GM12872 (cell line): ENCODE data around the gene PKIG.

Source experiments
- CTCF ChIP-seq: IDR thresholded peaks from 3 replicates; pipeline ENCODE4 v1.5.1; 2011; ENCODE audit warnings: low read depth, mild to moderate bottlenecking, low read length, moderate library complexity; ENCODE audit not compliant: insufficient read depth

The PKIG gene

DNA sequence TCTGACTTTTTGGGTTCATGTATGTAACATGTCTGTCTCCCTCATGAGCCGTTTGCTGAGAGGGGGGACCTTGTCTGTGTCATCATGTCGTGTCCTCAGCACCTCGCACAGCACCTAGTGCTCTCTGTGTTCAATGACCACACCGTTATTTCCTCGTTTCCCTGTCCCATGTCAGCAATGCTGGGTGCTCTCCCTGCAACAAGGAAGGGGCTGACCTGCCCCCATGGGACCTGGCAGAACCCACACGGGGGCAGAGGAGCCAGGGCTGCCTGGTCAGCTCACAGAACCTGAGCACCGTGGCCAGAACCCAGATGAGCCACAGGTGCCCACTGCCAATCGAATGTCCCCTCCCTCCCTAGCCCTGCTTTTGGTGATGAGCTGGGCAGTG is 61.8 kb downstream of the PKIG start:
- no peak for TF ChIP-seq CTCF

DNA sequence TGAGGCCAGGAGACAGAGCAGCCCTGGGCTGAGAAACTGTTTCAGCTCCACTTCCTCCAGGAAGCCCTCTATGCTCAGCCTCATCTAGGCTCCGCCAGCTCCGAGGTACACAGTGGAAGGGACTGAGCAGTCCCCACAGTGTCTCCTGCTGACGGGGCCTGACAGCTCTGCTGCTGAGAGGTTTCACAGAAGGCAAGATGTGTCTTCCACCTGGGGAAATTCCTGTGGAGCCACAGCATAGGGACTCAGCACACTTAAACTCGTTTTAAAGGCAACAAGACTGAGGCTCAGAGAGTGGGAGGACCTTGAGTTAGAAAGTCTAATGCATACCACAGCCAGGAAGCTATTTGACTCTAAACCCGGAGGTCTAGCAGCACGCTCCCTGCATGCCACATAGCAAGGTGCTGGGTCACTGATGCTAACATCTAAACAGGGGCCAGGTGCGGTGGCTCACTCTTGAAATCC is 62.3 kb downstream of the PKIG start:
- TF ChIP-seq CTCF = no peak

GRCh38 chr20:44646023-44646640 is 63.8 kb downstream of the PKIG start:
- no peak for TF ChIP-seq CTCF

DNA sequence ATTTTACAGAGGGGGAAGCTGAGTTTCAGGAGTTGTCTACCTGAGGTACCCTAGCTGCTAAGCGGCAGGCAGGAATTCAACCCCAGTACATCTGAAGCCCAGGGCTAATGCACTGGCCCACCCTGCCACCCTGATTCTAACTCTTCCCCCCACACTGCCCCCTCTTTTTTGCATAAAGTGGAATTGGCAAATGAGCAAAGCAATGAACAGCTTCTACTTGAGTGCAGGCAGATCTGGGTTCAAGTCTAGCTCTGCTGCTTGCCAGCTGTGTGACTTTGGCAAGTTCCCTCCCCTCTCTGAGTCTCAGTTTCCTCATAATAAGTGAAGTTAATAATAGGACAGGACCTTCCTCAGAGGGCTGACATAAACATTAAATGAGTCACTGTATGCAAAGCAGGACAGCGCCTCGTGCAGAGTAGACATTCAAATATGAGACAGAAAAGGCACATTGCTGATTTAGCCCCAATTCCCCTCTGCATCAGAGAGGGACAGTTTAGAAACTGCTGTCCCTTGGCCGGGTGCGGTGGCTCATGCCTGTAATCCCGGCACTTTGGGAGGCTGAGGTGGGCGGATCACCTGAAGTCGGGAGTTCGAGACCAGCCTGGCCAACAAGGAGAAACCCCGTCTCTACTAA is 64.4 kb downstream of the PKIG start:
- no peak for TF ChIP-seq CTCF

- TF ChIP-seq CTCF = peak; percentile 42; the same call in 2 of the 3 replicates
Measured at GRCh38 chr20:44648068-44648467, 65.7 kb downstream of the PKIG start.

DNA sequence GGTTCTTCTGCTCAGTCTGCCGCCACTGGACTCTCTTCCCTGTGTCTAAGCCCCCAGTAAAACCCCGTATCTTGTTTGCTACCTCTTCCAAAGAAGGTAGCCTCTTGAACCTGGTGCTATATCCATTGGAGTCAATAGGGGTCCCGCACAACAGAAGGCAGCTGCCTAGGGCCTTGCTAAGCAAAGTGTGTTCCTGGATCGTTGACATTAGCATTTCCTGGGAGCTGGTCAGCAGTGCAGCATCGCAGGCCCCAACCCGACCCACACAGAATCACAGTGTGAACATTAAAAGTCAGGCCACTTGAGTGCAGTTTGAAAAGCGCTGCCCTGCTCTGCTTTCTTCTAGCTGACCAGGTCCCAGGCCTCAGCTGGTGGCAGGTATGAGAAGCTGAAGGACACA is 66.2 kb downstream of the PKIG start:
- TF ChIP-seq CTCF = no peak

DNA sequence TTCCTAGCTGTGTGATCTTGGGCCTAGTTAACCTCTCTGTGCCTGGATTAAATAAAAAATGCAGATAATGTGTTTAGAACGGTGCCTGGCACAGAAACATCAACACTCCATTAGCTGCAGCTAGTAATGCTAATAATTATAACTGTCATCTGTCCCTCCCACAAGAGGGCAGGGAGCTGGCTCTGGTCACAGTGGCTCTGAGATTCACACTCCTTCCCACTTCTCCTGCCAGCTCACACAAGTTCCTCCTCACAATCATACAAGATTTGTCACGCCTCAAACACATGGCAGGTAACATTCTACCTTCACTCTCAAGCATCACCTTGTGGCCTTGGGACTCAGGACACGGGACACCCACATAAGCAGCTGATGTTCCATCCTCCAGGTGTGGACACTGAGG is 66.7 kb downstream of the PKIG start:
- TF ChIP-seq CTCF = no peak
